Activated CD4-positive, alpha-beta T cell treated with anti-CD3 and anti-CD28 coated beads, Interleukin-2, amount 50 U/mL, for 48 hours (primary cell): ENCODE measurements around the gene SLC16A12.

ENCODE experiments used
- DNase-seq, 2 experiments: peaks; one replicate each; pipeline ENCODE4 v3.0.0-alpha.2; 2020

Gene SLC16A12

GRCh38 chr10:89505640-89506275, 29.6 kb downstream of the SLC16A12 start:
- DNase-seq = no peak

GRCh38 chr10:89504691-89505090, 30.7 kb downstream of the SLC16A12 start:
- no peak for DNase-seq

- DNase-seq = no peak
These were observed 31.6 kb downstream of the SLC16A12 start for GRCh38 chr10:89503652-89504370.

- no peak for DNase-seq
These were observed 32.2 kb downstream of the SLC16A12 start for GRCh38 chr10:89503151-89503550.

GRCh38 chr10:89502549-89502948, 32.8 kb downstream of the SLC16A12 start:
- no peak for DNase-seq

DNA sequence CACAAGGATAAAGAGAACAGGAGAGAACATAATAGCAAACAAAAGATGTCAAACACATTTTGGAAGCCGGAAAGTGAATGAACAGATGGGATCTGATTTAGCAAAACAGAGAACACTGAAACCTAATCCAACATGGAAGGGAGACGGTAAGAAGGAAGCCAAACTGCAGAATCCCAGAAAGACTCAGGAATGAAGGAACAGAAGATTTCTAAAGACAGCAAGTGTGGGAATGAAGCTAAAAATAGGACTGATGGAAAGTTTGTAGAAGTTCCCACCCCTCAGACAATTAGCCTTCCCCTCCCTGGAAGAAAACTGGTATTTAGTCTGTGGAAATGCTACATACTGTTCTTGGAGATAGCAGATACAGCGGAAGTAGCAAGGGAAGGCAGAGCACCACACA, 40.8 kb downstream of the SLC16A12 start:
- DNase-seq = no peak

- DNase-seq = no peak
These were observed 41.3 kb downstream of the SLC16A12 start for GRCh38 chr10:89494068-89494467.

GRCh38 chr10:89491932-89492331, 43.5 kb downstream of the SLC16A12 start:
- no peak for DNase-seq

GRCh38 chr10:89490596-89491335, 44.6 kb downstream of the SLC16A12 start:
- no peak for DNase-seq

DNA sequence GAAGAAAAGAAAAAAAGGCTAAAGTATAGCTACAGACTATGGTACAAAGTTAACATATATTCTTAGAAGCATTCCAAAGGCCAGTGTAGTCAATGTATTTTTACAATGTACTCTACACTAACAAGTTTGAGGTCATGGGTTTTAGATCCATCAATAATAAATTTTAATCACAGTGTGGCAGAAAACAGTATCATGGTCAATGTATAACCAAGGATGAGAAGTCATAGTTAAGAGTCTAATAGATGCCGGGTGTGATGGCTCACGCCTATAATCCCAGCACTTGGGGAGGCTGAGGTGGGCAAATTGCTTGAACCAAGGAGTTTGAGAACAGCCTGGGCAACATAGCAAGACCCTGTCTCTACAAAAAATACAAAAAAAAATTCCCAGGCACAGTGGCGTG, 53.1 kb downstream of the SLC16A12 start:
- no peak for DNase-seq

- no peak for DNase-seq
These were observed 53.7 kb downstream of the SLC16A12 start for GRCh38 chr10:89481662-89482061.

DNA sequence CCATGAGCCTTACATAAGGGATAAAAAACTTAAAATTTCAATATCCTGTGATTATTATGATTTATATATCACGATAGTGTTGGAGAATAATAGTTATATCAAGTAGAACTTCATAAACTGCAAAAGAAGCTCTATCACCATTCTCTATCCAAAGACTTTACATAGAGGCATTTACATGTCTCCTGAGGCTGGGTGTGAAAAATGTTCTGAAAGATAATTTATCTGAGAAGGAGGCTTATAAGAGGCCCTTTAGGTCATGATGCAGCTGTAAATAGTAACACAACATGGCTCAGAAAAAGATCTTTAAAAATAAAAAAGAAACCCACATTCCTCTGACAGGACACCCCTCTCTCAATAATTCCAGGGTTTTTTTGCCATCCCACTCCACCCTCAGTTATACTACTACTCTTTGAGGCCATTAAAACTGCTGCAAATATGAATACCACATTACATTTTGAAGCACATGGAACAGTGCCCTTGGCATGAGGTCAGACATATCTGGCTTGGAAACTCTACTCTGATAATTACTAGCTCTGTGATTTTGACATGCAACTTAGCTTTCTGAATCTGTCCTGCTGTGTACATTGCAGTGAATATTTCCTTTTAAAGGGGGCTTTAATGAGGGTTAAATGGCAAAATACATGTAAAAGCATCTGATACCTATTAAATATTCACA, 55.5 kb downstream of the SLC16A12 start:
- no peak for DNase-seq

DNA sequence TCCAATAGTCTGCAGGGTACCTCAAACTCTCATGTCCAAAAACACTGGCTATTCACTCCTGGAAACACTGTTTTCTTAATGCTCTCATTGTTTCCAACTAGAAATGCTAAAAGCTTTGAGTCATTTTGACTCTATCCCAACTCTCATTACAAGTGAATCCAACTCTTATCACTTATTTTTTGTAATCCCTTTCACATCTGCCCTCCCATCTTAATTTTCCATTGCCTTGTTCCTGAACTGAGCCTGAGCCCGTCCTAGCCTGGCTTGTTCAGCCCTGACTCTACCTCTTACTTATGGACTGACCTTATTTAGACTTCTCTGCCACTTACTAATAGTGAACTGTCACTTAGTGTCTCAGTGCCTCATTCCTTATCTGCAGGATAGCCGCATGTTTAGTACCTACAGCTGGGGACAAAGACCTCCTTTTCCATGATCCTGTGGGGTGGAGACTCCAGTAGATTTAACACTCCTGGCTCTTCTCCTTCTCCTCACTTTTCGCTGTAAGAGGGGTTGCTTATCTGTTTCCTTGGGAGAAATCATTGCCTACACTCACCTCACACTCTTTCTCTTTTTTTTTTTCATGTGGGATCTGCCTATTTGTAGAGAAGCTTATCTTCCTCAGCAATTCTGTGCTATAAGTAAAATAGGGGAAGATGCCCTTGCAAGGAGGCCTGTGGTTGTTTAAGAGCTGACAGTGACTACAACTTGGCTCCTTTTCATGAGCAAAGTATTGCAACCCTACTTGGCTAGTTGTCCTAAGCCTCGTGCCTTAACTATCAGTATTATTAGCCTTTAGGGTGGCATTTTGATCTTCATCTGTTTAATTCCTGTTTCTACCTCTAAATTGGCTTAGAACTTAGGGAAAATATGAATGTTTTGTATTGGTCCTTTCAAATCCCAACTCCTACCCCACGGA, 56.4 kb downstream of the SLC16A12 start:
- no peak for DNase-seq

GRCh38 chr10:89478085-89478738, 57.2 kb downstream of the SLC16A12 start:
- DNase-seq = no peak

DNA sequence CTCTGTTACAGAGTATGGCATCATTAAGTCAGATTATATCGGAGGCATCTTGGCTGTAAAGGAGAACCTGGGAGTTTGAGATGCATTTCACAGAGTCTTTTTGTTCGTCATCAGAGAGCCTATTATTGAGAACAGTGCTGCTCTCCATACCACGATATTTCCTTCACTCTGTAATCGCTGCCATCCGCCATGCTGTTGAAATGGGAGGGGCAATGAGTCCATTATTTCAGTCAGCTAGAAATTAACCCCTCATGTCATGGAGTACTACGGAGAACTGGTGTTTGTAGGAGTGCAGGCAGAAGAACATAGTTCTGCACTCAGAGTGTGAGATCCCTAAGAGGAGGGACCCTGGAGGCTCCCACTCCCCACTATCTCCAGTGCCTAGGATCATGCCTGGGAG, 59.2 kb downstream of the SLC16A12 start:
- no peak for DNase-seq

DNA sequence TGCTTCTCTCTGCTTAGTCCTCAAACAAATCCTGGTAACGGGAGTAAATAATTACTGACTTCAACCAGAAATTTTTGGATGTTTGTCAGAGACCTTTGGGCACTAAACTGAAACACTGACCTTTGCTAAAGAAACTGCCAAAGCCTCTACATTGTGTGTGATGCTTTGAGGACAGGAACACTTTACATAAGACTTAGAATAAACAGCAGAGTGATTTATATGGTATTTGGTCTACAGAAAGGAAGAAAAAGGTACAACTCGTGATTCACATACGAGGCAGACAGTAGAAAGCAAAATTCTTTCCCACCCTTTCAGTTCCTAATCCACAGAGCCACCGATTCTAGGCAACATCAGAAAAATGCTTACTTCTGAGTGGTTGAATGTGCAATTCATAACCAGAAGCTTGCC, 59.8 kb downstream of the SLC16A12 start:
- no peak for DNase-seq

DNA sequence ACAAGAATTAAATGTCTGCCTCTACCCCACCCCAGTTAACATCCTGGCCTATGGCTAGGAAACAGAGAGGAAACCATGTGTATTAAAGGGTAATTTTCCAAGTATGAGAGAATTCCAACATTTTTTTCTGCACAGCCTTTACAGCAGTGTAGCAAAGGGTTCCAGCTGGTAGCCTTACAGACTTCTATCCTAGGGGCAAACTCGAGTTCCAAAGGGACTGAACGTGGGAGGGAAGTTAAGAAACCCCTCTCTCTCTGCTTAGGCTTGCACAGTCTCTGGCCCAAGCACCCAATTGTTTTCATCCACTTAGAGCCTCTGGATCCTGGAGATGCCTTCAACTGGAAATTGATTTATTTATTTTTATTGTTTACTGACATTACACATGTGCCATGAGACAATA, 60.3 kb downstream of the SLC16A12 start:
- no peak for DNase-seq

GRCh38 chr10:89474452-89474851, 60.9 kb downstream of the SLC16A12 start:
- no peak for DNase-seq

- no peak for DNase-seq
These were observed 64.1 kb downstream of the SLC16A12 start for GRCh38 chr10:89471110-89471809.

DNA sequence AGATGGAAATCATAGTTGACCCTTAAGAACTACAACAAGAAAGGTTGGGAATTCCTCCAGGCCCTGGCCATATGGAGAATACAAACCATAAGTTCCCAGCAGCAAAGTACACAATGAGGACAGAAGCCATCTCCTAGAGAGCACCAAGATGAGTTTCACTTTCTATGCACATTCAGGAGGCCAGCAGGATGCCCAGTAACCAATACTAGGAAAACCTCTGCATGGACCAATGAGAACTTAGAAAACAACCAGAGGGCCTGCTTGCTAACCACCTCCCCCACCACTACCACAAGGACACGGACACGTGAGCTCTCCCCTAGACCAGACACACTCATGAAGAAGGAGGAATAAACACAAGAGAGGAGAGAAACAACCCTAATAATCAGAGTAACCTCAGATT, 64.8 kb downstream of the SLC16A12 start:
- no peak for DNase-seq

GRCh38 chr10:89469517-89469916, 65.9 kb downstream of the SLC16A12 start:
- no peak for DNase-seq
